Activated T-helper 17 cell treated with anti-CD3 and anti-CD28 coated beads, Interleukin-2, amount 50 U/mL, for 72 hours (primary cell): Measurements from ENCODE around the gene NT5M. TPM values are rescaled to one million over a fixed set of nuclear protein-coding genes. Genes with fewer than 3 reads are reported as not detected.

Experiments used
- ATAC-seq: fragments of 150-1000 bp; cut with Tn5 transposase; replicated peaks from 2 replicates; pipeline ENCODE4 v1.10.0; 2021; ENCODE audit warnings: mild to moderate bottlenecking, moderate library complexity
- H3K27ac Mint-ChIP-seq: one replicate; pipeline ENCODE4 v1.8.0; 2022; ENCODE audit warnings: mixed read lengths
- H3K27me3 Mint-ChIP-seq: one replicate; pipeline ENCODE4 v1.8.0; 2022; ENCODE audit warnings: mixed read lengths
- H3K36me3 Mint-ChIP-seq: one replicate; pipeline ENCODE4 v1.8.0; 2022; ENCODE audit warnings: low read depth, mild to moderate bottlenecking, mixed read lengths
- H3K4me1 Mint-ChIP-seq: one replicate; pipeline ENCODE4 v1.8.0; 2022; ENCODE audit warnings: mixed read lengths
- H3K4me3 Mint-ChIP-seq: one replicate; pipeline ENCODE4 v1.8.0; 2022; ENCODE audit warnings: mild to moderate bottlenecking, mixed read lengths
- H3K9me3 Mint-ChIP-seq: one replicate; pipeline ENCODE4 v1.8.0; 2022; ENCODE audit warnings: mixed read lengths
- total RNA-seq, 2 donors: library from RNA; stranded (reverse); gene quantifications; one replicate each; pipeline ENCODE4 v1.2.3, GENCODE V29; 2022

The NT5M gene
- total RNA-seq, 2 donors from 2014 or later, result 2.4 to 3.3 TPM

- no peak for ATAC-seq
- H3K9me3 Mint-ChIP-seq, result no peaks in the 10 kb centered on the region
These were observed 17.2 kb downstream of the NT5M start for GRCh38 chr17:17320188-17320910.

GRCh38 chr17:17320911-17321220 lies 17.7 kb downstream of the NT5M start:
- H3K27ac Mint-ChIP-seq, result no peak overlapping the region
- H3K9me3 Mint-ChIP-seq, result no peaks in the 10 kb centered on the region
- H3K36me3 Mint-ChIP-seq, result no peaks in the 10 kb centered on the region
- no peak for ATAC-seq
- no peak overlapping the region for H3K4me3 Mint-ChIP-seq
- no peaks in the 10 kb centered on the region for H3K4me1 Mint-ChIP-seq
- no peaks in the 10 kb centered on the region for H3K27me3 Mint-ChIP-seq

More at GRCh38 chr17:17320188-17320910, 17.2 kb downstream of the NT5M start:
- no peak overlapping the region for H3K4me3 Mint-ChIP-seq
- H3K4me1 Mint-ChIP-seq, result no peaks in the 10 kb centered on the region
- H3K27ac Mint-ChIP-seq, result no peak overlapping the region
- no peaks in the 10 kb centered on the region for H3K27me3 Mint-ChIP-seq
- no peaks in the 10 kb centered on the region for H3K36me3 Mint-ChIP-seq

GRCh38 chr17:17321356-17322025 lies 18.3 kb downstream of the NT5M start:
- no peaks in the 10 kb centered on the region for H3K27me3 Mint-ChIP-seq
- H3K9me3 Mint-ChIP-seq, result no peaks in the 10 kb centered on the region
- H3K4me3 Mint-ChIP-seq, result no peak overlapping the region

GRCh38 chr17:17322516-17323510 lies 19.6 kb downstream of the NT5M start:
- Mint-ChIP-seq H3K27me3 (no peaks in the 10 kb centered on the region), H3K4me3 (no peak overlapping the region), H3K27ac (no peak overlapping the region), H3K4me1 (no peaks in the 10 kb centered on the region), H3K36me3 (no peaks in the 10 kb centered on the region), H3K9me3 (no peaks in the 10 kb centered on the region)
- no peak for ATAC-seq

More at GRCh38 chr17:17321356-17322025, 18.3 kb downstream of the NT5M start:
- no peaks in the 10 kb centered on the region for H3K36me3 Mint-ChIP-seq
- H3K27ac Mint-ChIP-seq, result no peak overlapping the region
- no peak for ATAC-seq
- no peaks in the 10 kb centered on the region for H3K4me1 Mint-ChIP-seq

GRCh38 chr17:17324616-17325015 lies 21.4 kb downstream of the NT5M start:
- no peak overlapping the region for H3K4me3 Mint-ChIP-seq
- no peaks in the 10 kb centered on the region for H3K9me3 Mint-ChIP-seq
- ATAC-seq, result no peak
- H3K36me3 Mint-ChIP-seq, result no peaks in the 10 kb centered on the region
- H3K27ac Mint-ChIP-seq, result no peak overlapping the region
- H3K27me3 Mint-ChIP-seq, result no peaks in the 10 kb centered on the region
- no peaks in the 10 kb centered on the region for H3K4me1 Mint-ChIP-seq

- Mint-ChIP-seq H3K36me3 (no peaks in the 10 kb centered on the region), H3K4me3 (no peak overlapping the region), H3K27me3 (no peaks in the 10 kb centered on the region), H3K4me1 (no peaks in the 10 kb centered on the region), H3K27ac (no peak overlapping the region), H3K9me3 (no peaks in the 10 kb centered on the region)
- no peak for ATAC-seq
These were observed 22.1 kb downstream of the NT5M start for GRCh38 chr17:17325228-17325627.

GRCh38 chr17:17325816-17326215 lies 22.6 kb downstream of the NT5M start:
- no peaks in the 10 kb centered on the region for H3K4me1 Mint-ChIP-seq
- no peak overlapping the region for H3K4me3 Mint-ChIP-seq
- ATAC-seq, result no peak

GRCh38 chr17:17326275-17326875 lies 23.2 kb downstream of the NT5M start:
- Mint-ChIP-seq H3K36me3 (no peaks in the 10 kb centered on the region), H3K9me3 (no peaks in the 10 kb centered on the region), H3K27ac (no peak overlapping the region), H3K27me3 (no peaks in the 10 kb centered on the region), H3K4me1 (no peaks in the 10 kb centered on the region), H3K4me3 (no peak overlapping the region)
- ATAC-seq, result no peak

More at GRCh38 chr17:17325816-17326215, 22.6 kb downstream of the NT5M start:
- no peaks in the 10 kb centered on the region for H3K27me3 Mint-ChIP-seq
- no peaks in the 10 kb centered on the region for H3K9me3 Mint-ChIP-seq
- H3K27ac Mint-ChIP-seq, result no peak overlapping the region
- no peaks in the 10 kb centered on the region for H3K36me3 Mint-ChIP-seq

GRCh38 chr17:17328251-17328650 lies 25.1 kb downstream of the NT5M start:
- ATAC-seq, result no peak
- H3K36me3 Mint-ChIP-seq, result no peaks in the 10 kb centered on the region
- no peaks in the 10 kb centered on the region for H3K27me3 Mint-ChIP-seq
- no peak overlapping the region for H3K4me3 Mint-ChIP-seq
- no peak overlapping the region for H3K27ac Mint-ChIP-seq
- no peaks in the 10 kb centered on the region for H3K4me1 Mint-ChIP-seq
- no peaks in the 10 kb centered on the region for H3K9me3 Mint-ChIP-seq

GRCh38 chr17:17341452-17341851 lies 38.3 kb downstream of the NT5M start:
- ATAC-seq, result no peak
- no peaks in the 10 kb centered on the region for H3K27me3 Mint-ChIP-seq
- no peak overlapping the region for H3K4me3 Mint-ChIP-seq
- H3K36me3 Mint-ChIP-seq, result no peaks in the 10 kb centered on the region
- no peaks in the 10 kb centered on the region for H3K4me1 Mint-ChIP-seq
- no peak overlapping the region for H3K27ac Mint-ChIP-seq
- H3K9me3 Mint-ChIP-seq, result no peaks in the 10 kb centered on the region

- no peak overlapping the region for H3K4me3 Mint-ChIP-seq
- H3K9me3 Mint-ChIP-seq, result no peaks in the 10 kb centered on the region
- H3K27me3 Mint-ChIP-seq, result no peaks in the 10 kb centered on the region
- no peaks in the 10 kb centered on the region for H3K4me1 Mint-ChIP-seq
- H3K27ac Mint-ChIP-seq, result no peak overlapping the region
- H3K36me3 Mint-ChIP-seq, result no peaks in the 10 kb centered on the region
- no peak for ATAC-seq
These were observed 39.2 kb downstream of the NT5M start for GRCh38 chr17:17342242-17342945.

GRCh38 chr17:17343160-17343735 lies 40.1 kb downstream of the NT5M start:
- H3K9me3 Mint-ChIP-seq, result no peaks in the 10 kb centered on the region
- H3K27me3 Mint-ChIP-seq, result no peaks in the 10 kb centered on the region
- H3K4me3 Mint-ChIP-seq, result no peak overlapping the region
- no peak overlapping the region for H3K27ac Mint-ChIP-seq
- H3K36me3 Mint-ChIP-seq, result no peaks in the 10 kb centered on the region
- no peak for ATAC-seq
- H3K4me1 Mint-ChIP-seq, result no peaks in the 10 kb centered on the region

- Mint-ChIP-seq H3K36me3 (no peaks in the 10 kb centered on the region), H3K27ac (no peak overlapping the region), H3K4me3 (no peak overlapping the region), H3K27me3 (no peaks in the 10 kb centered on the region), H3K9me3 (no peaks in the 10 kb centered on the region), H3K4me1 (no peaks in the 10 kb centered on the region)
- ATAC-seq, result no peak
These were observed 40.8 kb downstream of the NT5M start for GRCh38 chr17:17343896-17344506.
